Keratinocyte (primary cell): ENCODE results near the gene PTBP1. TPM values are rescaled to one million over a fixed set of nuclear protein-coding genes. Genes with fewer than 3 reads are reported as not detected.

Experiments used
- DNase-seq: peaks from one replicate; pipeline ENCODE4 v3.0.0-alpha.2; 2011; ENCODE audit warnings: low read depth, missing footprints, low spot score
- FAIRE-seq: peaks from 2 replicates; lab custom pipeline; 2011; peaks lifted over from hg19 to GRCh38; lab: Jason Lieb, UNC
- H2AFZ ChIP-seq: 2 replicates; pipeline ENCODE4 v1.6.0; 2012; ENCODE audit warnings: low read length, control low read depth, inconsistent platforms; ENCODE audit not compliant: control insufficient read depth
- H3K27ac ChIP-seq: 2 replicates; pipeline ENCODE4 v1.5.1; 2011; ENCODE audit warnings: low read length; ENCODE audit not compliant: control insufficient read depth, insufficient read depth
- H3K27me3 ChIP-seq: 3 replicates; pipeline ENCODE4 v1.6.0; 2011; ENCODE audit warnings: low read length; ENCODE audit not compliant: control insufficient read depth, insufficient read depth; ENCODE audit errors: extremely low read depth
- H3K36me3 ChIP-seq, 2 experiments: 2 replicates in 1 of 2; 3 replicates in 1 of 2; pipeline ENCODE4 v1.5.1; 2011; ENCODE audit warnings: low read length in 2 of 2, mild to moderate bottlenecking in 1 of 2; ENCODE audit not compliant: control insufficient read depth in 2 of 2, insufficient read depth in 2 of 2; ENCODE audit errors: extremely low read depth in 1 of 2
- H3K4me1 ChIP-seq: 3 replicates; pipeline ENCODE4 v1.5.1; 2011; ENCODE audit warnings: low read length; ENCODE audit not compliant: control insufficient read depth, insufficient read depth; ENCODE audit errors: extremely low read depth
- H3K4me2 ChIP-seq: 3 replicates; pipeline ENCODE4 v1.6.0; 2011; ENCODE audit warnings: low read depth, low read length; ENCODE audit not compliant: control insufficient read depth, insufficient read depth; ENCODE audit errors: extremely low read depth
- H3K4me3 ChIP-seq, 3 experiments: fragments of 200-600 bp in 1 of 3; sonication (generic) in 1 of 3; 2 replicates in 2 of 3; 3 replicates in 1 of 3; pipeline ENCODE4 v1.5.1; 2011 to 2016; ENCODE audit warnings: low read length in 3 of 3, mild to moderate bottlenecking in 3 of 3, control low read depth in 2 of 3, inconsistent platforms in 1 of 3, low read depth in 1 of 3, mixed read lengths in 1 of 3, mixed run types in 1 of 3, moderate library complexity in 1 of 3; ENCODE audit not compliant: control insufficient read depth in 2 of 3, insufficient read depth in 2 of 3; ENCODE audit errors: extremely low read depth in 1 of 3
- H3K79me2 ChIP-seq: 2 replicates; pipeline ENCODE4 v1.6.0; 2012; ENCODE audit warnings: low read length; ENCODE audit not compliant: control insufficient read depth, insufficient read depth
- H3K9ac ChIP-seq: 3 replicates; pipeline ENCODE4 v1.6.0; 2011; ENCODE audit warnings: low read length; ENCODE audit not compliant: control insufficient read depth, insufficient read depth; ENCODE audit errors: extremely low read depth
- H3K9me1 ChIP-seq: 3 replicates; pipeline ENCODE4 v1.6.0; 2011; ENCODE audit warnings: low read length; ENCODE audit not compliant: control insufficient read depth, insufficient read depth; ENCODE audit errors: extremely low read depth
- H3K9me3 ChIP-seq: 2 replicates; pipeline ENCODE4 v1.5.1; 2012; ENCODE audit warnings: low read depth, low read length; ENCODE audit not compliant: control insufficient read depth
- H4K20me1 ChIP-seq: 3 replicates; pipeline ENCODE4 v1.6.0; 2011; ENCODE audit warnings: low read length; ENCODE audit not compliant: control insufficient read depth, insufficient read depth; ENCODE audit errors: extremely low read depth
- CTCF ChIP-seq, 3 experiments: IDR thresholded peaks in 1 of 3; conservative IDR thresholded peaks in 1 of 3; optimal IDR thresholded peaks in 1 of 3; 2 replicates in 2 of 3; 3 replicates in 1 of 3; pipeline versions ENCODE3 to v1.5.1; 2011; ENCODE audit warnings: low read length in 3 of 3, mild to moderate bottlenecking in 3 of 3, moderate library complexity in 2 of 3, control low read depth in 1 of 3, inconsistent platforms in 1 of 3; ENCODE audit not compliant: insufficient read depth in 2 of 3; ENCODE audit errors: extremely low read depth in 1 of 3
- EZH2 ChIP-seq: IDR thresholded peaks from one replicate; pipeline ENCODE4 v1.6.1; 2012; ENCODE audit warnings: inconsistent platforms, mild to moderate bottlenecking, low read length, moderate library complexity
- dilution Hi-C: fragments of 300-500 bp; cut with MboI; formaldehyde crosslinking; loops from one replicate; pipeline ENCODE4 v1.7.0; 2020; ENCODE audit warnings: low sequenced_read_pairs; ENCODE audit not compliant: extremely low pct_ligation_motif_present
- polyA plus RNA-seq, 5 experiments: library from polyadenylated mRNA; depleted of rRNA in 3 of 5; stranded (reverse) in 3 of 5; stranded (forward) in 1 of 5; unstranded in 1 of 5; fragments of >200 nt; gene quantifications; 1 replicate in 1 of 5; 2 replicates in 3 of 5; 3 replicates in 1 of 5; pipeline versions ENCODE4 v1.2.1 to v1.2.3, GENCODE V29; 2011 to 2012; ENCODE audit warnings: missing spikeins in 2 of 5, low read depth in 1 of 5, low replicate concordance in 1 of 5

PTBP1 gene
- polyA plus RNA-seq, 1 donor (not counting 4 experiments of a cell fraction or from before 2014, with no cell fraction given) = 117 TPM

GRCh38 chr19:788686-788982 is 8.6 kb upstream of the PTBP1 start:
- TF ChIP-seq CTCF (optimal IDR thresholded peaks at IDR 0.05 in 1 of 3, IDR thresholded peaks at IDR 0.05 in 1 of 3, conservative IDR thresholded peaks at IDR 0.05 in 1 of 3; ENCODE audit: extremely low read depth in 1 of 3, insufficient read depth in 2 of 3, low read length in 3 of 3) = no peak
- TF ChIP-seq EZH2 = no peak
- DNase-seq = no peak
- Histone ChIP-seq H3K9ac (peak overlapping the region; percentile 47), H3K27ac (peak overlapping the region; percentile 36), H3K9me3 (no peaks in the 10 kb centered on the region), H3K36me3 (no peaks in the 10 kb centered on the region), H4K20me1 (no peaks in the 10 kb centered on the region), H3K4me2 (no peak overlapping the region), H3K79me2 (peaks cover 5% of the 10 kb centered on the region), H3K4me3 (no peak overlapping the region), H2AFZ (peak overlapping the region; percentile 79), H3K27me3 (no peaks in the 10 kb centered on the region), H3K4me1 (peaks cover 16% of the 10 kb centered on the region), H3K9me1 (no peaks in the 10 kb centered on the region)
- no peak for FAIRE-seq
- dilution Hi-C loops = no loop called here

- Histone ChIP-seq H3K27ac (peak overlapping the region; percentile 36), H3K9ac (peak overlapping the region; percentile 47), H3K36me3 (no peaks in the 10 kb centered on the region), H3K4me1 (peaks cover 16% of the 10 kb centered on the region), H4K20me1 (no peaks in the 10 kb centered on the region), H3K9me1 (no peaks in the 10 kb centered on the region), H3K27me3 (no peaks in the 10 kb centered on the region), H3K4me2 (peak overlapping the region; percentile 58), H2AFZ (peak overlapping the region; percentile 79), H3K9me3 (no peaks in the 10 kb centered on the region), H3K79me2 (peaks cover 5% of the 10 kb centered on the region), H3K4me3 (no peak overlapping the region)
- dilution Hi-C loops = no loop called here
- DNase-seq = no peak
- no peak for TF ChIP-seq EZH2
- no peak for TF ChIP-seq CTCF (optimal IDR thresholded peaks at IDR 0.05 in 1 of 3, IDR thresholded peaks at IDR 0.05 in 1 of 3, conservative IDR thresholded peaks at IDR 0.05 in 1 of 3; ENCODE audit: extremely low read depth in 1 of 3, insufficient read depth in 2 of 3, low read length in 3 of 3)
- no peak for FAIRE-seq
Measured at GRCh38 chr19:788983-789700, 8.1 kb upstream of the PTBP1 start.
